Lung (tissue), 12 donors: ENCODE results near the gene JAK3. TPM values are rescaled to one million over a fixed set of nuclear protein-coding genes. Genes with fewer than 3 reads are reported as not detected.
A peak's percentile ranks its signal among the peaks of the same experiment; 100 is the strongest.
"Not testable (repeated sequence)": the region's sequence is repeated elsewhere in the genome, so short reads cannot be mapped to it uniquely, and the experiment has no call there.

Source experiments
- ATAC-seq: fragments of 200-7000 bp; cut with Tn5 transposase; one replicate; pipeline ENCODE4 v1.9.1; 2020; ENCODE audit warnings: moderate number of reproducible peaks; ENCODE audit not compliant: insufficient read depth, low FRiP score
- DNase-seq, 3 donors: peaks; one replicate each; pipeline ENCODE4 v3.0.0-alpha.2; 2013 to 2017
- H3K27ac ChIP-seq, 2 donors: one replicate each; pipeline ENCODE4 v1.5.1; 2013; ENCODE audit warnings: mild to moderate bottlenecking in 2 of 2, moderate library complexity in 2 of 2, control low read depth in 1 of 2, inconsistent platforms in 1 of 2, low read depth in 1 of 2, low read length in 1 of 2
- H3K27me3 ChIP-seq, 3 donors: one replicate each; pipeline ENCODE4 v1.5.1; 2013; ENCODE audit warnings: low read length in 2 of 3; ENCODE audit not compliant: control insufficient read depth in 3 of 3, insufficient read depth in 3 of 3
- H3K36me3 ChIP-seq, 4 donors: one replicate each; pipeline ENCODE4 v1.5.1; 2013; ENCODE audit warnings: low read length in 4 of 4, mild to moderate bottlenecking in 1 of 4, moderate library complexity in 1 of 4; ENCODE audit not compliant: control insufficient read depth in 4 of 4, insufficient read depth in 4 of 4
- H3K4me1 ChIP-seq, 5 donors: one replicate each; pipeline ENCODE4 v1.5.1; 2013; ENCODE audit warnings: low read length in 5 of 5, mild to moderate bottlenecking in 2 of 5, moderate library complexity in 1 of 5; ENCODE audit not compliant: control insufficient read depth in 5 of 5, insufficient read depth in 5 of 5
- H3K4me3 ChIP-seq: one replicate; pipeline ENCODE4 v1.5.1; 2013; ENCODE audit warnings: mild to moderate bottlenecking, control low read depth, moderate library complexity
- H3K9ac ChIP-seq, 2 donors: one replicate each; pipeline ENCODE4 v1.5.1; 2013; ENCODE audit warnings: low read length in 2 of 2, control low read depth in 1 of 2; ENCODE audit not compliant: insufficient read depth in 1 of 2
- H3K9me3 ChIP-seq, 4 donors: one replicate each; pipeline ENCODE4 v1.5.1; 2013; ENCODE audit warnings: low read length in 3 of 4, mild to moderate bottlenecking in 1 of 4, moderate library complexity in 1 of 4; ENCODE audit not compliant: control insufficient read depth in 4 of 4, insufficient read depth in 3 of 4
- CTCF ChIP-seq: IDR thresholded peaks from 2 replicates; pipeline ENCODE4 v1.5.1; 2012; ENCODE audit warnings: mild to moderate bottlenecking; ENCODE audit errors: control extremely low read depth, extremely low read depth
- WGBS, 2 donors: extraction: QIAGEN DNeasy Blood & Tissue Kit; methylation state at CpG; one replicate each; pipeline ENCODE4 v1.1.7; 2013; 5-methylcytosine and 5-hydroxymethylcytosine counted together
- polyA plus RNA-seq, 2 donors: library from polyadenylated mRNA; stranded (reverse); fragments of 200-250 nt; gene quantifications; one replicate each; pipeline ENCODE4 v1.2.1, GENCODE V29; 2013
- total RNA-seq, 2 donors: library from RNA; depleted of rRNA in 1 of 2; stranded (reverse); fragments of >200 nt in 1 of 2; gene quantifications; one replicate each; pipeline ENCODE4 v1.2.1, GENCODE V29; 2014 to 2021
- donor health status: control.
- donor health status: control.
- donor health status: Bipolar disorder and iron deficiency.
- donor health status: healthy.
- donor health status: DM: yes; HTN: yes; CAD: no.

Gene JAK3
- total and polyA plus RNA-seq, 4 donors: 5.2 to 32.5 (median 18.0) TPM

GRCh38 chr19:17788632-17789031 lies 59.1 kb downstream of the JAK3 start:
- DNase-seq (no peak), ATAC-seq (no peak)
- no peaks in the 10 kb centered on the region for H3K4me1 ChIP-seq
- no peaks in the 10 kb centered on the region for H3K9me3 ChIP-seq
- H3K36me3 ChIP-seq: no peaks in the 10 kb centered on the region
- 87 to 93% methylated on average over 2 of the region's 2 CpGs for WGBS, 2 donors
- peaks cover 0 to 2% (median 0%) of the 10 kb centered on the region in 3 donors for H3K27me3 ChIP-seq
- H3K9ac ChIP-seq: no peak overlapping the region
- TF ChIP-seq CTCF: no peak
- H3K27ac ChIP-seq: no peak overlapping the region
- H3K4me3 ChIP-seq: no peak overlapping the region

GRCh38 chr19:17787274-17787913 lies 60.4 kb downstream of the JAK3 start:
- H3K27ac ChIP-seq: no peak overlapping the region
- H3K27me3 ChIP-seq: no peaks in the 10 kb centered on the region
- H3K4me3 ChIP-seq: no peak overlapping the region
- no peak overlapping the region for H3K9ac ChIP-seq
- no peak for ATAC-seq
- WGBS, 2 donors: 96 to 100% methylated on average over 14 of the region's 14 CpGs
- H3K36me3 ChIP-seq: no peaks in the 10 kb centered on the region
- DNase-seq: no peak
- H3K4me1 ChIP-seq: no peaks in the 10 kb centered on the region
- no peak for TF ChIP-seq CTCF
- no peaks in the 10 kb centered on the region for H3K9me3 ChIP-seq

- 53 to 60% methylated on average over 30 to 32 of the region's 32 CpGs for WGBS, 2 donors
- DNase-seq: peak; percentile 66 to 72 (median 69)
- Histone ChIP-seq H3K4me3 (no peak overlapping the region), H3K27ac (no peak overlapping the region), H3K36me3 (no peaks in the 10 kb centered on the region), H3K4me1 (no peaks in the 10 kb centered on the region), H3K27me3 (no peaks in the 10 kb centered on the region), H3K9me3 (no peaks in the 10 kb centered on the region), H3K9ac (no peak overlapping the region)
- peak; percentile 50 for ATAC-seq
- TF ChIP-seq CTCF: peak; percentile 52
These were observed 63.4 kb downstream of the JAK3 start for GRCh38 chr19:17784201-17785008.

GRCh38 chr19:17783721-17784120 lies 64.1 kb downstream of the JAK3 start:
- H3K4me3 ChIP-seq: not testable (repeated sequence)
- WGBS, 2 donors: 69 to 89% methylated on average over 5 of the region's 5 CpGs

More at GRCh38 chr19:17783721-17784120, 64.1 kb downstream of the JAK3 start:
- not testable (repeated sequence) for ATAC-seq, H3K9ac ChIP-seq, H3K27ac ChIP-seq, DNase-seq, H3K4me1 ChIP-seq, H3K36me3 ChIP-seq, H3K27me3 ChIP-seq, H3K9me3 ChIP-seq
